Epithelial cell of proximal tubule (primary cell): ENCODE results near the gene TP53I11. TPM values are rescaled to one million over a fixed set of nuclear protein-coding genes. Genes with fewer than 3 reads are reported as not detected.

Experiments used
- DNase-seq: peaks from one replicate; pipeline ENCODE4 v3.0.0-alpha.2; 2011; ENCODE audit warnings: low read depth
- H3K4me3 ChIP-seq: 2 replicates; pipeline ENCODE4 v1.5.1; 2011; ENCODE audit warnings: low read depth, mild to moderate bottlenecking, low read length
- total RNA-seq: library from RNA; depleted of rRNA; stranded (reverse); fragments of >200 nt; gene quantifications from 2 replicates; pipeline ENCODE4 v1.2.3, GENCODE V29; 2015
- TF ChIP-seq, protein P1 (sequence below): conservative IDR thresholded peaks from 2 replicates; pipeline ENCODE4 v1.5.1; 2012; ENCODE audit warnings: low read depth, mild to moderate bottlenecking, low read length

TP53I11 gene
- total RNA-seq, 1 donor from 2014 or later: 34.4 TPM

DNA sequence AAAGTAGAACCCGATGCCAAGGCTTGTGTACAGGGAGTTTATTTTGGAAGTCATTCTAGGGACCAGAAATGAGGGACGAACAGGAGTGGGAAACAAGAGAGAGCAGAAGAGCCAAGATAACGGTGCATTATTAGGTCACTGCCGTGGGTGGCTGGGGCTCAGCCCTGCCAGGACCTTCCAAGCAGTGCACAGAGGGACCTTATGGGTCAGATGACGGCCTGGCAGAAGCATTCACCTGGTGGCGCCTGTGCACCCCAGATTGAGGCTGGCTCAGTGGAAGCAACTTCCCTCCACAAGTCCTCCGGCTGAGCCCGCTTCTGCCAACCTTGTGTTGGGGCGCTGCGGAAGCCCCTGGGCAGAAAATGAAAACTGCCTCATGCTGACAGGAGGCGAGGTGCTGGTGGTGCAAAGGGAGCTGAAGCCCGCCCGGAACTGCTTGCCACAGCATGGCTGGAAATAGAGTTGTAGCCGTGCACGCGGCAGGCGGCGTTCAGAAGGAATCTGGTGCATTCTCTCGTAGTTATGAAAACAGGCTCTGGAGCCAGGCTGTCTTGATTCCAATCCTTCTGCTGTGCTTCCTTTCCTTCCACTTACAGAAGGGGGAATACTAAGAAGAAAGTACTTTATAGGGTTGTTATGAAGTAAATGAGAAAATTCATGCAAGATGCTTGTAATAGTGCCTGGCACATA, 22.2 kb upstream of the TP53I11 start:
- TF ChIP-seq, protein P1, sequence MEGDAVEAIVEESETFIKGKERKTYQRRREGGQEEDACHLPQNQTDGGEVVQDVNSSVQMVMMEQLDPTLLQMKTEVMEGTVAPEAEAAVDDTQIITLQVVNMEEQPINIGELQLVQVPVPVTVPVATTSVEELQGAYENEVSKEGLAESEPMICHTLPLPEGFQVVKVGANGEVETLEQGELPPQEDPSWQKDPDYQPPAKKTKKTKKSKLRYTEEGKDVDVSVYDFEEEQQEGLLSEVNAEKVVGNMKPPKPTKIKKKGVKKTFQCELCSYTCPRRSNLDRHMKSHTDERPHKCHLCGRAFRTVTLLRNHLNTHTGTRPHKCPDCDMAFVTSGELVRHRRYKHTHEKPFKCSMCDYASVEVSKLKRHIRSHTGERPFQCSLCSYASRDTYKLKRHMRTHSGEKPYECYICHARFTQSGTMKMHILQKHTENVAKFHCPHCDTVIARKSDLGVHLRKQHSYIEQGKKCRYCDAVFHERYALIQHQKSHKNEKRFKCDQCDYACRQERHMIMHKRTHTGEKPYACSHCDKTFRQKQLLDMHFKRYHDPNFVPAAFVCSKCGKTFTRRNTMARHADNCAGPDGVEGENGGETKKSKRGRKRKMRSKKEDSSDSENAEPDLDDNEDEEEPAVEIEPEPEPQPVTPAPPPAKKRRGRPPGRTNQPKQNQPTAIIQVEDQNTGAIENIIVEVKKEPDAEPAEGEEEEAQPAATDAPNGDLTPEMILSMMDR: no peak
- no peak for DNase-seq
- H3K4me3 ChIP-seq: no peak overlapping the region

DNA sequence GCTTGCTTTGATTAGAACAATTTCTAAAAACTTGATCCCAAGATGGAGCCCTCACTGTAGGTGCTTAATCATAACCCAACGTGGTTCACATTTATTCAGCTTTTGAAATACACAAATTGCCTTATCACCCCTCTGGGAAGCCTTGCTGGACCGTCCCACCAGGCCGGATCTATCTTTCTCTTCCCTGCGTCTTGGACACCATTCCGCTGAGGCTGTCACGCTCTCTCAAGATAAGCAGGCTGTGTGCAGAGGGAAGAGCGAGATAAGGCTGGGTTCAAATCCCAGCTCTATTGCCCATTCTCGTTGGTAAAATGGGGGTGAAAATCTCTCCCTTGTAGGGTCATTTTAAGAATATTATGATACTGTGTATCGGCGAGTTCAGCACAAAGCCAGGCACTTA, 20.5 kb upstream of the TP53I11 start:
- no peak for DNase-seq
- H3K4me3 ChIP-seq: no peak overlapping the region
- TF ChIP-seq, protein P1: no peak

GRCh38 chr11:44970293-44970692, 19.6 kb upstream of the TP53I11 start:
- TF ChIP-seq, protein P1: no peak
- no peak overlapping the region for H3K4me3 ChIP-seq
- no peak for DNase-seq

GRCh38 chr11:44969651-44970252, 19.1 kb upstream of the TP53I11 start:
- TF ChIP-seq, protein P1: no peak
- DNase-seq: no peak
- H3K4me3 ChIP-seq: no peak overlapping the region

DNA sequence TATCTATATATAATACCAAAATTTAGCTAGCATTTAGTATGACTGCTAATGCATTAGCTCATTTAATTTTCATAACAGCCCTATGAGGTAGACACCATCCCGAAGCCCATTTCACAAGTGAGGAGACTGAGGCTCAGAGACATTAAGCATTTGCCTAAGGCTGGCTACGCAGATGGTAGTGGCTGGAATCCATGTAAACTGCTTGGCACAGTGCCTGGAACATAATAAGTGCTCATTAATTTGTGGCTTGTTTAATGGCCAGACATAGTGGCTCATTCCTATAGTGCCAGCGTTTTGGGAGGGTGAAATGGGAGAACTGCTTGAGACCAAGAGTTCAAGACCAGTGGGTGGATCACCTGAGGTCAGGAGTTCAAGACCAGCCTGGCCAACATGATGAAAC, 17.8 kb upstream of the TP53I11 start:
- DNase-seq: no peak
- H3K4me3 ChIP-seq: no peak overlapping the region
- TF ChIP-seq, protein P1: no peak

- TF ChIP-seq, protein P1: no peak
- no peak overlapping the region for H3K4me3 ChIP-seq
- no peak for DNase-seq
Observed at GRCh38 chr11:44967930-44968496, 17.3 kb upstream of the TP53I11 start.
